VCaP (cell line): ENCODE data around the gene UBE2F.
A peak's percentile ranks its signal among the peaks of the same experiment; 100 is the strongest.
"Not testable (repeated sequence)": the region's sequence is repeated elsewhere in the genome, so short reads cannot be mapped to it uniquely, and the experiment has no call there.

Experiments used
- H3K27ac ChIP-seq: fragments of 450-650 bp; 2 replicates; pipeline ENCODE4 v1.5.1; 2017
- TF ChIP-seq, protein P1 (sequence below): fragments of 450-650 bp; conservative IDR thresholded peaks from 2 replicates; pipeline ENCODE4 v1.5.1; 2017; ENCODE audit warnings: mild to moderate bottlenecking, moderate library complexity

The UBE2F gene

DNA sequence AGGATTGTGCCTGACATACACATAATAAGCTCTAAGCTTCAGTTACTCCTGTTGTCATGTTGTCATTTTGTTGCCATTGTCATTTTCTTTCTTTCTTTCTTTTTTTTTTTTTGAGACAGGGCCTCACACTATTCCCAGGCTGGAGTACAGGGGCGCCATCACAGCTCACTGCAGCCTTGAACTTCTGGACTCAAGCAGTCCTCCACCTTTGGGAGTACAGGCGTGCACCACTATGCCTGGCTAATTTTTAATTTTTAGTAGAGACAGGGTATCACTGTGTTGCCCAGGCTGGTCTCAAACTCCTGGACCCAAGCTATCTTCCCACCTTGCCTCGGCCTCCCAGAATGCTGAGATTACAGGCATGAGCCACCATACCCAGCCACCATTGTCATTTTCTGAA lies 63.0 kb downstream of the UBE2F start:
- TF ChIP-seq, protein P1, sequence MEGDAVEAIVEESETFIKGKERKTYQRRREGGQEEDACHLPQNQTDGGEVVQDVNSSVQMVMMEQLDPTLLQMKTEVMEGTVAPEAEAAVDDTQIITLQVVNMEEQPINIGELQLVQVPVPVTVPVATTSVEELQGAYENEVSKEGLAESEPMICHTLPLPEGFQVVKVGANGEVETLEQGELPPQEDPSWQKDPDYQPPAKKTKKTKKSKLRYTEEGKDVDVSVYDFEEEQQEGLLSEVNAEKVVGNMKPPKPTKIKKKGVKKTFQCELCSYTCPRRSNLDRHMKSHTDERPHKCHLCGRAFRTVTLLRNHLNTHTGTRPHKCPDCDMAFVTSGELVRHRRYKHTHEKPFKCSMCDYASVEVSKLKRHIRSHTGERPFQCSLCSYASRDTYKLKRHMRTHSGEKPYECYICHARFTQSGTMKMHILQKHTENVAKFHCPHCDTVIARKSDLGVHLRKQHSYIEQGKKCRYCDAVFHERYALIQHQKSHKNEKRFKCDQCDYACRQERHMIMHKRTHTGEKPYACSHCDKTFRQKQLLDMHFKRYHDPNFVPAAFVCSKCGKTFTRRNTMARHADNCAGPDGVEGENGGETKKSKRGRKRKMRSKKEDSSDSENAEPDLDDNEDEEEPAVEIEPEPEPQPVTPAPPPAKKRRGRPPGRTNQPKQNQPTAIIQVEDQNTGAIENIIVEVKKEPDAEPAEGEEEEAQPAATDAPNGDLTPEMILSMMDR, result no peak
- H3K27ac ChIP-seq, result peak overlapping the region; percentile 63

DNA sequence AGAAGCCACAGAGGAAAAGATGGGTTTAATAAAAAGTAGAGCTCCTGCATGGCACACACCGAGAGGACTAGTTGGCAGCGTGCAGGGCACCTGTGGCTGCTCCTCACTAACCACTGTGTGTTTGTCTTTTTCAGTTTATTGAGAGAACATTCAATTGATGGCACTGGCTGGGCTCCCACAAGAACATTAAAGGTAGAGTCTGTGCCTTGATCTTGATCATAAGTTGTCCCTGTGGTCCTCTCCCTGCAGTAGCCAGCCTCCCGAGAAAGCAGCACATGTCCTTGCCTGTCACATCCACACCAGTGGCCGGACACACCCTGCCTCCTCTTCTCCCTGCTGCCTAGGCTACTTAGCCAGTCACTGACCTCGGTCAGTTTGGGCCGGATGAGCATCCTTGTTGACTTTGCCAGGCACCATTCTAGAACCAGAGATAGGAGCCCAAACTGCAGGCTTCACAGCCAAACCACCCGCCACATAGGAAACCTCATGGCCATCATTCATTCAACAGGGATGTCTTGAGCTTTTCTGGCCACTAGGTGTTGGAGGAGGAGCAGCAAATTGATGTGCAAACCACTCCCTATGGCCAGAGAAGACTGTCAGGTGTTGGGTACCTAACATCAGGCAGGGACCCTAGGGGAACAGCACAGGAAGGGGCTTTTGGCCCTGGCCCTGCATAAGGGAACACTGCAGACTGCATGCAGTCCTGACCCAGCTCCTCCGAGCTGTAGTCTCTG lies 63.8 kb downstream of the UBE2F start:
- peak overlapping the region; percentile 63 for H3K27ac ChIP-seq
- TF ChIP-seq, protein P1, result no peak

DNA sequence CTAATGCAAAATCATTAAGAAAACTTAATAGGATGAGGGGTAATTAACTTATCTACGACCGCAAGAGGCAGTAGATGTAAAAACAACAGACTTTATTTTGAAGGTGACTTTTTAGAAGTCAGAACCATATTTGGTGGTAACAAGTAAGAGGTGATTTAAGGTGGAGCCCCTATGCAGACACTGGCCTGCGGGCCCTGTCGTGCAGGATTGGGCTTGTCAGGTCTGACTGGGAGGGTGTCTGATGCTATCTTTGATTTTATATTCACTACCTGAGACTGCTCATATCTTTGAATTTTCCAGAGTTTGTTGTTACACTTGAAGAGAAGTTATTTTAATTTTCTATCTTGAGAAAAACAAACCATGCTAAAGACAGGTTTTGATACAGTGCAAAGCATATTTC lies 64.9 kb downstream of the UBE2F start:
- TF ChIP-seq, protein P1, result no peak

DNA sequence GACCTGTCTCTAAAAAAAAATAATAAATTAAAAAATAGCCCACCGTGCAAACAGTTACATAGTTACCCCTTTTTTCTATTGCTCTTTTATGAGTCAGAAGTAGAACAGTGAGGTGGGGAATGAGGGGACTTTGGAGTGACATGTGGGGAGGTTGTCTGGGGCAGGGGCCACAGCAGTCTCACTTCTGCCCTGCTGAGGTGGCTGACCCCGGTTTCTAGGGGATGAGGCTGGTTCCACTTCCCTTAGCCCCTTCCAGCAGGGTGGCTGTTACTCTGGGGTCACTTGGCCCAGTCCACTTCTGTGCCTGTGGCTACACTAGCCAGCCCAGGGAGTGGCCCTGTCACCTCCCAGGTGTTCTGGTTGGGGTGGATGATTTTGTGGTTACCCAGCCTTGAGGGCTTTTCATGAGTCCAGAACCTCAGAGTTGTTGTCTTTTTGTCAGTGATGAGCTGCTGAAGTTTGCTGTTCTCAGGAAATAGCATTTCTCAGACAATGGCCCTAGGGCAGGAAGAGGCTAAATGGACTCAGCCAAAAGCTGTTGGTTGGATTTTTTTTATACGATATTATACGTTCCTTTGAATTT lies 66.0 kb downstream of the UBE2F start:
- no peak overlapping the region for H3K27ac ChIP-seq
- TF ChIP-seq, protein P1, result no peak

More for the DNA sequence above, 64.9 kb downstream of the UBE2F start:
- no peak overlapping the region for H3K27ac ChIP-seq

DNA sequence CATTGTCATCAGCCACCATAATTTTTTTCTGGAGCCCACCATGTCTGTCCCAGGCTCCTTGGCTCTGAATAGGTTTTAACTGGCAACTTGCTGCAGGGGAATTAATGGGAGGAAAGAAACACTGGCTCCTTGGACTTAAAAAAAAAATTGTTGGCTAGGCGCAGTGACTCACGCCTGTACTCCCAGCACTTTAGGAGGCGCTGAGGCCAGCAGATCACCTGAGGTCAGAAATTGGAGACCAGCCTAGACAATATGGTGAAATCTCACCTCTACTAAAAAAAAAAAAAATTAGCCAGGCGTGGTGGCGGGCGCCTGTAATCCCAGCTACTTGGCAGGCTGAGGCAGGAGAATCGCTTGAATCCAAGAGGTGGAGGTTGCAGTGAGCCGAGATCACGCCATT lies 67.2 kb downstream of the UBE2F start:
- not testable (repeated sequence) for H3K27ac ChIP-seq

DNA sequence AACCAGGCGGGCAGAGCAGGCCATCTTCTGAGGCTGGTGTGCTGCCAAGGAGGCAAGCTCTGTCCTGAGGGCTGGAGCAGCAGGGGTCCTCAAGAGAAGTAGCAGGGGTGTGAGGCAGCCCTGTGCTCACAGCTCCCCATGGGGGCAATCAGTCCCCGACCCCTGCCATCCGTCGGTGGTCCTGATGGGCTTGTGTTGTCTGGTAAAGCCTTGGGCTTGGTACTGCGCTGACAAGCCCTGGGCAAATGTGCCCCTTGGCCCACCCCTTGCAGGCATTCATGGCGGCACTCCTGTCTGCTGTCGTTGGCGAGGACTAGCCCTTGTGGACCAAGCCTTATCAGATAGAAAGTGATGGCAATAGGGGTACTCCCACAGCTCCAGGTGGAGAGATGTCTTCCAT lies 71.4 kb downstream of the UBE2F start:
- TF ChIP-seq, protein P1, result no peak

DNA sequence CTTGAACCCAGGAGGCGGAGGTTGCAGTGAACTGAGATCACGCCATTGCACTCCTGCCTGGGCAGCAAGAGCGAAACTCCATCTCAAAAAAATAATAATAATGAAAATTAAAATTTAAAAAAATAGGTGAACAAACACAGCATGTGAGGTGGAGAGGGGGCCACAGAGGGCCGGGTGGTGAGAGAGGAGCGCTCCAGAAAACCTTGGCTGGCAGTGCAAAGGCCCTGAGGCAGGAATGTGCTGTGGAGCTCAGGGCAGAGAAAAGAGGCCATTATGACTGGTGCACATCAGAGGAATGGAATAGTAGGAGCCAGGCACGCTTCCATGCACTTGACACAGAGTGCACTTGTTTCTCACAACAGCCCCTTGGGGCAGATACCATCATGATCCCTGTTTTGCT lies 72.3 kb downstream of the UBE2F start:
- no peak overlapping the region for H3K27ac ChIP-seq
- TF ChIP-seq, protein P1, result no peak

More for the DNA sequence above, 71.4 kb downstream of the UBE2F start:
- H3K27ac ChIP-seq, result no peak overlapping the region

DNA sequence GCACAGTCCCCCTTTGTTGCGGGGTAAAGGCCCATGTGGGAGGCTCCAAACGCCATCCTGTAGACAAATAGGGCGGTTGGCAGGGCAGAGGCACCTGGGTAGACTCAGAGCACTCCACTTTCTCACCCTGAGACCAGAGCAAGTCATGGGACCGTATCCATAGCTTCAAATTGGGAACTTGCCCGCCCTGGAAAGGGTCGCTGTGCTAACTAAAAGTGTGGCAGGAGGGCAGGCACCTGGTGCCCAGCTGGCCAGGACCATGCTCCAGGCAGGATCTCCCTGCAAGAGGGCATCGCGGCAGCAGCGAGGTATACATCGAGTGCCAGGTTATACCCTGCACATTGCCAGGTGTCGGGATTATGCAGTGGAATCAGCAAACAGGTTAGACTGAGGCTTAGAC lies 73.2 kb downstream of the UBE2F start:
- no peak overlapping the region for H3K27ac ChIP-seq
- TF ChIP-seq, protein P1, result no peak
